GM21619 (cell line): Measurements from ENCODE around the gene NAP1L4.

Experiments used
- ATAC-seq: cut with Tn5 transposase; IDR thresholded peaks from one replicate; pipeline ENCODE4 v1.9.1; 2021; ENCODE audit not compliant: unreplicated experiment

The NAP1L4 gene

GRCh38 chr11:2926611-2927051 is 65.5 kb downstream of the NAP1L4 start:
- ATAC-seq, result no peak

- ATAC-seq, result no peak
These were observed 67.1 kb downstream of the NAP1L4 start for GRCh38 chr11:2924821-2925675.

GRCh38 chr11:2924381-2924780 is 67.7 kb downstream of the NAP1L4 start:
- ATAC-seq, result no peak

- no peak for ATAC-seq
These were observed 68.4 kb downstream of the NAP1L4 start for GRCh38 chr11:2923446-2924375.

GRCh38 chr11:2922655-2923054 is 69.5 kb downstream of the NAP1L4 start:
- no peak for ATAC-seq

GRCh38 chr11:2921742-2922493 is 70.2 kb downstream of the NAP1L4 start:
- no peak for ATAC-seq

- ATAC-seq, result no peak
These were observed 70.9 kb downstream of the NAP1L4 start for GRCh38 chr11:2921261-2921660.

- ATAC-seq, result no peak
These were observed 71.8 kb downstream of the NAP1L4 start for GRCh38 chr11:2920343-2920742.

GRCh38 chr11:2919837-2920236 is 72.3 kb downstream of the NAP1L4 start:
- no peak for ATAC-seq

- no peak for ATAC-seq
These were observed 72.9 kb downstream of the NAP1L4 start for GRCh38 chr11:2919188-2919587.

GRCh38 chr11:2917842-2918490 is 74.2 kb downstream of the NAP1L4 start:
- ATAC-seq, result no peak

- no peak for ATAC-seq
These were observed 75.1 kb downstream of the NAP1L4 start for GRCh38 chr11:2916892-2917645.

- no peak for ATAC-seq
These were observed 75.8 kb downstream of the NAP1L4 start for GRCh38 chr11:2916114-2916891.

GRCh38 chr11:2915473-2915872 is 76.7 kb downstream of the NAP1L4 start:
- no peak for ATAC-seq

- no peak for ATAC-seq
These were observed 77.5 kb downstream of the NAP1L4 start for GRCh38 chr11:2914455-2915195.

GRCh38 chr11:2913776-2914175 is 78.4 kb downstream of the NAP1L4 start:
- no peak for ATAC-seq

GRCh38 chr11:2913019-2913431 is 79.1 kb downstream of the NAP1L4 start:
- no peak for ATAC-seq

GRCh38 chr11:2912498-2912897 is 79.6 kb downstream of the NAP1L4 start:
- ATAC-seq, result no peak
